HEK293 (cell line): ENCODE measurements around the gene OPCML.

Experiments
- CTCF ChIA-PET: fragments of 350-600 bp; formaldehyde crosslinking; extraction: SDS; loops from one replicate; lab custom pipeline; 2021; ENCODE audit warnings: antibody characterized with exemption; lab: Yijun Ruan, JAX
- POLR2A ChIA-PET: fragments of 300-600 bp; formaldehyde crosslinking; extraction: SDS; loops from one replicate; lab custom pipeline; 2020; ENCODE audit warnings: antibody characterized with exemption, inconsistent platforms; lab: Yijun Ruan, JAX
- H3K27ac ChIP-seq: fragments of 200-500 bp; sonication (Bioruptor generic); 2 replicates; pipeline ENCODE4 v1.5.1; 2014; ENCODE audit warnings: low read depth, low read length, control low read depth, inconsistent platforms; ENCODE audit errors: extremely low read depth
- H3K36me3 ChIP-seq, 2 experiments: fragments of 200-500 bp in 1 of 2; sonication (Bioruptor generic) in 1 of 2; 1 replicate in 1 of 2; 2 replicates in 1 of 2; pipeline ENCODE4 v1.5.1; 2014 to 2017; ENCODE audit warnings: inconsistent platforms in 2 of 2, low read length in 2 of 2; ENCODE audit not compliant: control insufficient read depth in 2 of 2, insufficient read depth in 1 of 2
- H3K4me1 ChIP-seq: fragments of 200-500 bp; sonication (Bioruptor generic); 2 replicates; pipeline ENCODE4 v1.5.1; 2014; ENCODE audit warnings: mild to moderate bottlenecking, low read length, inconsistent platforms; ENCODE audit not compliant: control insufficient read depth, insufficient read depth
- H3K4me3 ChIP-seq: 2 replicates; pipeline ENCODE4 v1.5.1; 2011; ENCODE audit warnings: low read depth, mild to moderate bottlenecking, control low read depth, low read length, moderate library complexity
- H3K9me3 ChIP-seq: fragments of 200-500 bp; sonication (Bioruptor generic); 2 replicates; pipeline ENCODE4 v1.5.1; 2014; ENCODE audit warnings: low read depth, low read length, inconsistent platforms; ENCODE audit not compliant: control insufficient read depth, insufficient read depth
- HOXA7 ChIP-seq: sonication (generic); formaldehyde crosslinking; IDR thresholded peaks from 2 replicates; pipeline ENCODE4 v1.8.1; 2022; ENCODE audit warnings: missing genetic modification reagents, borderline replicate concordance
- HOXD13 ChIP-seq: sonication (generic); formaldehyde crosslinking; IDR thresholded peaks from 2 replicates; pipeline ENCODE4 v1.8.0; 2022; ENCODE audit warnings: missing genetic modification reagents, borderline replicate concordance
- MZF1 ChIP-seq: fragments of 450-650 bp; formaldehyde crosslinking; IDR thresholded peaks from 2 replicates; pipeline ENCODE4 v1.5.1; 2017; ENCODE audit warnings: missing biosample characterization, missing genetic modification characterization, borderline replicate concordance
- PBX3 ChIP-seq: sonication (generic); formaldehyde crosslinking; IDR thresholded peaks from 2 replicates; pipeline ENCODE4 v1.8.1; 2022; ENCODE audit warnings: mild to moderate bottlenecking, moderate library complexity, missing genetic modification reagents
- PRDM1 ChIP-seq: fragments of 450-650 bp; formaldehyde crosslinking; IDR thresholded peaks from 2 replicates; pipeline ENCODE4; 2016; ENCODE audit warnings: missing biosample characterization, missing genetic modification characterization
- REST ChIP-seq: fragments of 450-650 bp; formaldehyde crosslinking; IDR thresholded peaks from 2 replicates; pipeline ENCODE4 v1.5.1; 2016; ENCODE audit warnings: missing biosample characterization, missing genetic modification characterization
- TCF7L2 ChIP-seq: IDR thresholded peaks from 2 replicates; pipeline ENCODE4 v1.6.1; 2011; ENCODE audit warnings: low read depth, mild to moderate bottlenecking, inconsistent platforms, low read length, moderate library complexity, borderline replicate concordance
- ZIC2 ChIP-seq: fragments of 450-650 bp; formaldehyde crosslinking; IDR thresholded peaks from 2 replicates; pipeline ENCODE4 v1.5.1; 2016; ENCODE audit warnings: missing biosample characterization, missing genetic modification characterization
- ZNF138 ChIP-seq: fragments of 450-650 bp; formaldehyde crosslinking; IDR thresholded peaks from 2 replicates; pipeline ENCODE4 v1.5.1; 2016; ENCODE audit warnings: missing biosample characterization, missing genetic modification characterization, borderline replicate concordance
- ZNF2 ChIP-seq: fragments of 450-650 bp; formaldehyde crosslinking; IDR thresholded peaks from 2 replicates; pipeline ENCODE4 v1.5.1; 2016; ENCODE audit warnings: missing biosample characterization, missing genetic modification characterization
- ZNF266 ChIP-seq: fragments of 450-650 bp; formaldehyde crosslinking; IDR thresholded peaks from 2 replicates; pipeline ENCODE4 v1.5.1; 2016; ENCODE audit warnings: missing biosample characterization, missing genetic modification characterization, low read depth
- ZNF341 ChIP-seq: fragments of 450-650 bp; formaldehyde crosslinking; IDR thresholded peaks from 2 replicates; pipeline ENCODE4; 2016; ENCODE audit warnings: low read depth, missing biosample characterization, missing genetic modification characterization
- ZNF362 ChIP-seq: fragments of 450-650 bp; formaldehyde crosslinking; IDR thresholded peaks from 2 replicates; pipeline ENCODE4 v1.5.1; 2016; ENCODE audit warnings: missing biosample characterization, missing genetic modification characterization
- ZNF366 ChIP-seq: fragments of 450-650 bp; formaldehyde crosslinking; conservative IDR thresholded peaks from 2 replicates; pipeline ENCODE4 v1.5.1; 2016; ENCODE audit warnings: missing biosample characterization, missing genetic modification characterization
- ZNF449 ChIP-seq: fragments of 450-650 bp; formaldehyde crosslinking; IDR thresholded peaks from 2 replicates; pipeline ENCODE4 v1.5.1; 2017; ENCODE audit warnings: missing biosample characterization, mild to moderate bottlenecking, missing genetic modification characterization, moderate library complexity
- ZNF621 ChIP-seq: fragments of 450-650 bp; formaldehyde crosslinking; IDR thresholded peaks from 2 replicates; pipeline ENCODE4 v1.5.1; 2017; ENCODE audit warnings: missing biosample characterization, missing genetic modification characterization
- ZNF623 ChIP-seq: fragments of 450-650 bp; formaldehyde crosslinking; IDR thresholded peaks from 2 replicates; pipeline ENCODE4 v1.5.1; 2016; ENCODE audit warnings: missing biosample characterization, missing genetic modification characterization
- ZSCAN5A ChIP-seq: fragments of 450-650 bp; formaldehyde crosslinking; IDR thresholded peaks from 2 replicates; pipeline ENCODE4 v1.5.1; 2016; ENCODE audit warnings: missing biosample characterization, missing genetic modification characterization
- TF ChIP-seq, protein P1 (sequence below): fragments of 450-650 bp; formaldehyde crosslinking; IDR thresholded peaks from 2 replicates; pipeline ENCODE4 v1.5.1; 2016; ENCODE audit warnings: missing biosample characterization, missing genetic modification characterization

OPCML gene

GRCh38 chr11:132969892-132970291 lies 562.4 kb downstream of the OPCML start (continued):
- no peak for TF ChIP-seq REST (tag by site-specific recombination)
- no peak for TF ChIP-seq ZNF341
- no peak for TF ChIP-seq MZF1
- no peak for TF ChIP-seq ZNF449
- TF ChIP-seq ZIC2 (tag by site-specific recombination) = no peak
- TF ChIP-seq ZNF138 = no peak
- TF ChIP-seq, all 188 proteins: peak for 0

GRCh38 chr11:132962041-132962440 lies 570.3 kb downstream of the OPCML start:
- H3K27ac ChIP-seq = no peak overlapping the region
- no peak for TF ChIP-seq ZNF366
- TF ChIP-seq ZNF621 (tag by site-specific recombination) = no peak
- no peak for TF ChIP-seq TCF7L2
- no peak for TF ChIP-seq ZNF623 (tag by site-specific recombination)
- TF ChIP-seq HOXD13 = no peak
- no peak for TF ChIP-seq ZSCAN5A (tag by site-specific recombination)
- TF ChIP-seq PBX3 = no peak
- TF ChIP-seq ZNF266 (tag by site-specific recombination) = no peak
- no peak for TF ChIP-seq ZNF362 (tag by site-specific recombination)
- no peak for TF ChIP-seq HOXA7
- no peak for TF ChIP-seq ZNF2
- no peak for TF ChIP-seq PRDM1 (tag by site-specific recombination)
- TF ChIP-seq, protein P1, sequence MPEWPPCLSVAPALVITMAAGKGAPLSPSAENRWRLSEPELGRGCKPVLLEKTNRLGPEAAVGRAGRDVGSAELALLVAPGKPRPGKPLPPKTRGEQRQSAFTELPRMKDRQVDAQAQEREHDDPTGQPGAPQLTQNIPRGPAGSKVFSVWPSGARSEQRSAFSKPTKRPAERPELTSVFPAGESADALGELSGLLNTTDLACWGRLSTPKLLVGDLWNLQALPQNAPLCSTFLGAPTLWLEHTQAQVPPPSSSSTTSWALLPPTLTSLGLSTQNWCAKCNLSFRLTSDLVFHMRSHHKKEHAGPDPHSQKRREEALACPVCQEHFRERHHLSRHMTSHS = no peak
- H3K4me1 ChIP-seq = no peaks in the 10 kb centered on the region
- H3K9me3 ChIP-seq = no peaks in the 10 kb centered on the region
- CTCF ChIA-PET = no interaction called here
- POLR2A ChIA-PET = no interaction called here
- H3K4me3 ChIP-seq = no peak overlapping the region
- H3K36me3 ChIP-seq = no peaks in the 10 kb centered on the region
